GM12874 (cell line): ENCODE measurements around the gene TOX3.

Experiments
- CTCF ChIP-seq: IDR thresholded peaks from 2 replicates; pipeline ENCODE4 v1.5.1; 2011; ENCODE audit warnings: low read depth, mild to moderate bottlenecking, control low read depth, low read length, moderate library complexity; ENCODE audit not compliant: insufficient read depth

The TOX3 gene

GRCh38 chr16:52552643-52553042, 5.7 kb upstream of the TOX3 start:
- TF ChIP-seq CTCF: no peak

- TF ChIP-seq CTCF: no peak
Measured at GRCh38 chr16:52549011-52549692, 2.2 kb upstream of the TOX3 start.

- TF ChIP-seq CTCF: no peak
Measured at GRCh38 chr16:52548261-52549010, 1.5 kb upstream of the TOX3 start.

- no peak for TF ChIP-seq CTCF
Measured at GRCh38 chr16:52547834-52548215, 882 bp upstream of the TOX3 start.

GRCh38 chr16:52546291-52547003, 496 bp downstream of the TOX3 start:
- TF ChIP-seq CTCF: no peak

- no peak for TF ChIP-seq CTCF
Measured at GRCh38 chr16:52545898-52546266, 1.1 kb downstream of the TOX3 start.

GRCh38 chr16:52545222-52545897, 1.6 kb downstream of the TOX3 start:
- TF ChIP-seq CTCF: no peak
